SK-N-MC (cell line): ENCODE data around the gene LRRIQ4.

Experiments
- DNase-seq: peaks from one replicate; pipeline ENCODE4 v3.0.0-alpha.2; 2011; ENCODE audit warnings: low read depth, low spot score
- H3K27ac ChIP-seq: fragments of 200-600 bp; sonication (generic); 2 replicates; pipeline ENCODE4 v1.5.1; 2016; ENCODE audit warnings: mixed run types
- H3K36me3 ChIP-seq: fragments of 200-600 bp; sonication (generic); 2 replicates; pipeline ENCODE4 v1.6.1; 2017; ENCODE audit warnings: antibody characterized with exemption, low read length, mixed read lengths; ENCODE audit not compliant: insufficient read depth
- H3K4me3 ChIP-seq: fragments of 200-600 bp; sonication (generic); 2 replicates; pipeline ENCODE4 v1.5.1; 2016
- H3K9ac ChIP-seq: fragments of 200-600 bp; sonication (generic); 2 replicates; pipeline ENCODE4 v1.8.0; 2017; ENCODE audit warnings: mixed run types, mixed read lengths; ENCODE audit not compliant: insufficient read length
- H3K9me3 ChIP-seq: fragments of 200-600 bp; sonication (generic); 2 replicates; pipeline ENCODE4 v1.6.1; 2017; ENCODE audit warnings: low read depth, mild to moderate bottlenecking, antibody characterized with exemption, low read length, moderate library complexity, mixed read lengths
- EZH2 ChIP-seq: fragments of 200-600 bp; sonication (generic); IDR thresholded peaks from one replicate; pipeline ENCODE4 v1.6.1; 2017; ENCODE audit warnings: antibody characterized with exemption
- FOXP2 ChIP-seq: optimal IDR thresholded peaks from 2 replicates; pipeline ENCODE3; 2011; ENCODE audit warnings: mild to moderate bottlenecking, moderate library complexity; ENCODE audit not compliant: insufficient read depth; ENCODE audit errors: extremely low read length, control extremely low read depth
- POLR2AphosphoS5 ChIP-seq: IDR thresholded peaks from 2 replicates; pipeline ENCODE4 v1.6.1; 2012; ENCODE audit warnings: mild to moderate bottlenecking, low read depth, low read length, borderline replicate concordance

The LRRIQ4 gene

GRCh38 chr3:169790687-169791429, 21.8 kb upstream of the LRRIQ4 start:
- Histone ChIP-seq H3K27ac (no peak overlapping the region), H3K9me3 (no peaks in the 10 kb centered on the region), H3K4me3 (no peak overlapping the region), H3K9ac (no peak overlapping the region), H3K36me3 (peaks cover 58% of the 10 kb centered on the region)
- TF ChIP-seq POLR2AphosphoS5, result no peak
- TF ChIP-seq FOXP2, result no peak
- TF ChIP-seq EZH2, result no peak
- DNase-seq, result no peak

- peaks cover 43% of the 10 kb centered on the region for H3K36me3 ChIP-seq
- no peaks in the 10 kb centered on the region for H3K9me3 ChIP-seq
- no peak for DNase-seq
- H3K9ac ChIP-seq, result no peak overlapping the region
- TF ChIP-seq EZH2, result no peak
- no peak for TF ChIP-seq FOXP2
- no peak for TF ChIP-seq POLR2AphosphoS5
- no peak overlapping the region for H3K27ac ChIP-seq
- H3K4me3 ChIP-seq, result no peak overlapping the region
Observed at GRCh38 chr3:169792359-169792758, 20.3 kb upstream of the LRRIQ4 start.

- Histone ChIP-seq H3K9ac (no peak overlapping the region), H3K4me3 (no peak overlapping the region), H3K36me3 (0 out of 2 replicates have a peak, but pooled peaks cover 4% of the 10 kb centered on the region), H3K9me3 (no peaks in the 10 kb centered on the region), H3K27ac (no peak overlapping the region)
- TF ChIP-seq EZH2, result no peak
- TF ChIP-seq FOXP2, result no peak
- TF ChIP-seq POLR2AphosphoS5, result no peak
- DNase-seq, result no peak
Observed at GRCh38 chr3:169804681-169805080, 8.0 kb upstream of the LRRIQ4 start.

- Histone ChIP-seq H3K9me3 (no peaks in the 10 kb centered on the region), H3K27ac (peak overlapping the region; percentile 29; the same call in 1 of the 2 replicates), H3K4me3 (no peak overlapping the region), H3K9ac (no peak overlapping the region), H3K36me3 (no peaks in the 10 kb centered on the region)
- DNase-seq, result no peak
- TF ChIP-seq EZH2, result no peak
Observed at GRCh38 chr3:169809230-169809795, 3.4 kb upstream of the LRRIQ4 start.

- Histone ChIP-seq H3K36me3 (no peaks in the 10 kb centered on the region), H3K4me3 (peak overlapping the region; percentile 82), H3K9me3 (no peaks in the 10 kb centered on the region), H3K27ac (peak overlapping the region; percentile 40; the same call in 1 of the 2 replicates), H3K9ac (peak overlapping the region; percentile 81)
- no peak for DNase-seq
- no peak for TF ChIP-seq FOXP2
- peak; percentile 27 for TF ChIP-seq POLR2AphosphoS5
Observed at GRCh38 chr3:169811631-169812331, 889 bp upstream of the LRRIQ4 start.

GRCh38 chr3:169813278-169813677, 608 bp downstream of the LRRIQ4 start:
- DNase-seq, result no peak
- Histone ChIP-seq H3K27ac (no peak overlapping the region), H3K9ac (no peak overlapping the region)

GRCh38 chr3:169813757-169814517, 1.3 kb downstream of the LRRIQ4 start:
- no peak for DNase-seq
- Histone ChIP-seq H3K27ac (no peak overlapping the region), H3K36me3 (no peaks in the 10 kb centered on the region), H3K9me3 (no peaks in the 10 kb centered on the region), H3K4me3 (no peak overlapping the region), H3K9ac (no peak overlapping the region)
- no peak for TF ChIP-seq FOXP2
- TF ChIP-seq POLR2AphosphoS5, result no peak
- TF ChIP-seq EZH2, result no peak

More at GRCh38 chr3:169813278-169813677, 608 bp downstream of the LRRIQ4 start:
- Histone ChIP-seq H3K36me3 (no peaks in the 10 kb centered on the region), H3K4me3 (no peak overlapping the region), H3K9me3 (no peaks in the 10 kb centered on the region)
- TF ChIP-seq EZH2 (no peak), POLR2AphosphoS5 (no peak), FOXP2 (no peak)

GRCh38 chr3:169815590-169816150, 3.0 kb downstream of the LRRIQ4 start:
- no peak for TF ChIP-seq POLR2AphosphoS5
- no peak for TF ChIP-seq EZH2

More at GRCh38 chr3:169815590-169816150, 3.0 kb downstream of the LRRIQ4 start:
- Histone ChIP-seq H3K9me3 (no peaks in the 10 kb centered on the region), H3K9ac (no peak overlapping the region), H3K27ac (no peak overlapping the region), H3K36me3 (no peaks in the 10 kb centered on the region), H3K4me3 (no peak overlapping the region)
- DNase-seq, result no peak
